ENCODE results near the gene VANGL1. TPM values are rescaled to one million over a fixed set of nuclear protein-coding genes. Genes with fewer than 3 reads are reported as not detected.
A peak's percentile ranks its signal among the peaks of the same experiment; 100 is the strongest.

Gene VANGL1
- total RNA-seq, 1 experiment from 2014 or later, result 10.5 TPM

DNA sequence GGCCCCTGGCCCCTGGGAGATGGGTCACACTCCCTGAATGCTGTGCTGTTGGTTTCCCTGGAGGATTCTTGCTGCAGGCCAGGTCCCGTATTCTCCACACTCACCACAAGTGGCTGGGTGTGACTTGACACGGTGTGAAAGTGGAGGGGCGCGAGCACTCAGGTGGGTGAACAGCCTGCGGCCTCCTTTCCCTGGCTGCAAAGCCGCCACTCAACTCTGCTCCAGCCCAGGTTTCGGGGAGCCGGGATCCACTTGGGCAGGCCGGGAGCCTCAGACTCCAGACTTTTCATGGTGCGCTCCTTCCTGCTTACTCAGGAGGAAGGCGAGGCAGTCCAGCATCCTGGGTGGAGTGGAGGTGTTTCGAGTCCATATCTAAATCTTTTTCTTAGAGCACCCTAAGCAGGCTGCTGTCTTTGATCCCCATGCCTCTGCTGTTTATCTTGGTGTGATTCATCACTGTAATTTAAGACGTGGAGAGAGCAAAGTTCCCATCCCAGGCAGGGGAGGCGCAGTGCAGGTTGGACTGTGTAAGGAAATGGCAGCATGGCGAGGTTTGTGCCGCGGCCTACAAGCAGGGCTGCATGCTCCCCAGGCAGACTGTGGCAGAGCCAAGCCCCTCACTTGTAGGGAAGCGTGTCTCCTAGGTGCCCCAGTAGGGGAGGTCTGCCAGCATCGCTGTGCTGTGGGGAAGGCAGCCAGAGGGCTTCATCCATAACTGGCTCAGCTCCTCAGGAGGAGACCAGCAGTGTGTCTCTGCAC, 29.6 kb downstream of the VANGL1 start:
- BruUV-seq (replicated peaks), result no TSS peak
- DNase-seq (ENCODE audit: unreplicated experiment), result peak; percentile 34
- POLR2A ChIA-PET, result interaction anchor here (0.6 kb wide), 1 partner anchor 67 kb away, joined by 3 read pairs; no protein-coding TSS in a partner anchor
- TF ChIP-seq, protein P1, sequence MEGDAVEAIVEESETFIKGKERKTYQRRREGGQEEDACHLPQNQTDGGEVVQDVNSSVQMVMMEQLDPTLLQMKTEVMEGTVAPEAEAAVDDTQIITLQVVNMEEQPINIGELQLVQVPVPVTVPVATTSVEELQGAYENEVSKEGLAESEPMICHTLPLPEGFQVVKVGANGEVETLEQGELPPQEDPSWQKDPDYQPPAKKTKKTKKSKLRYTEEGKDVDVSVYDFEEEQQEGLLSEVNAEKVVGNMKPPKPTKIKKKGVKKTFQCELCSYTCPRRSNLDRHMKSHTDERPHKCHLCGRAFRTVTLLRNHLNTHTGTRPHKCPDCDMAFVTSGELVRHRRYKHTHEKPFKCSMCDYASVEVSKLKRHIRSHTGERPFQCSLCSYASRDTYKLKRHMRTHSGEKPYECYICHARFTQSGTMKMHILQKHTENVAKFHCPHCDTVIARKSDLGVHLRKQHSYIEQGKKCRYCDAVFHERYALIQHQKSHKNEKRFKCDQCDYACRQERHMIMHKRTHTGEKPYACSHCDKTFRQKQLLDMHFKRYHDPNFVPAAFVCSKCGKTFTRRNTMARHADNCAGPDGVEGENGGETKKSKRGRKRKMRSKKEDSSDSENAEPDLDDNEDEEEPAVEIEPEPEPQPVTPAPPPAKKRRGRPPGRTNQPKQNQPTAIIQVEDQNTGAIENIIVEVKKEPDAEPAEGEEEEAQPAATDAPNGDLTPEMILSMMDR (IDR thresholded peaks at IDR 0.05; ENCODE audit: unreplicated experiment), result no peak
- Mint-ChIP-seq H3K27ac (ENCODE audit: low read depth, unreplicated experiment) (peak overlapping the region; percentile 54), H3K9me3 (ENCODE audit: unreplicated experiment) (peaks cover 8% of the 10 kb centered on the region), H3K27me3 (ENCODE audit: insufficient read depth, unreplicated experiment) (no peaks in the 10 kb centered on the region), H3K4me1 (ENCODE audit: insufficient read depth, unreplicated experiment) (peaks cover 17% of the 10 kb centered on the region), H3K4me3 (ENCODE audit: unreplicated experiment) (no peak overlapping the region), H3K36me3 (ENCODE audit: insufficient read depth, unreplicated experiment) (peaks cover 15% of the 10 kb centered on the region)
- intact Hi-C loops (cut with micrococcal nuclease), result no loop called here
- CTCF ChIA-PET, result interaction anchor here (2.9 kb wide), 1 partner anchor 36 kb away, joined by 19 read pairs; no protein-coding TSS in a partner anchor

DNA sequence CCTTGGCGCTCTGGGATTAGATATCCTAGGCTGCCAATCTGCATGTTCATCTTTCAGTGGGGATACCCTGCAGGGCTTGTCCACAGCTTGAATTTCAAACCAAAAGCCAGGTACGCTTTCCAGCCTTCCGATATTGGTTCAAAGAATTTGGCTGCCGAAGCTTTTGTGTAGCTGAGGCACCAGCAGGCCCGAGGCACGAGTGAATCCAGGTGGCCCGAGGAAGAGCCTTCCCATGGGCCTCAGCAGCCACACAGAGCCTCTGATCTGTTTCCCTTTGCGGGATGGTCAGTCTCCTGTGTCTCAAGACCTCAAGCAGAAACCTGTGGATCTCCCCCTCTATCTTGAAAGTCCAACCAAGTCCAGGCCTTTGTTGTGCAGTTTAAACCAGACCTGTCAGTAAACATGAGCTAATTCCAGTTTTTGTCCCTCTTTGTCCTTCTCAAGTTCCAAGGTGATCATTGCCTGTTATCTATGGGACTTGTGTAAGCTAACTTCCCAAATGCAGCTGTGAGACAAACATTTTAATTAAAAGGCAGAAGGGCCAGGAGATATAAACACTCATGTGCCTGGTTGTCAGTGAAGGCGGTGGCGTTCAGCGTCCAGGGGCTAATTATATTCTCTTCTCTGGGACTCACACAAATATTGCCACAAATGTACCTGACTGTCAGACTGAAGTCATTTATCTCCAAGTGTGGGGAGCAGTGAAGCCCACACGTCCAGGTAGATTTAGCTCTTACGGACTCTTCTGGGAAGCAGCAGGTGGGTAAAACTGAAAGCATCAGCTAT, 30.6 kb downstream of the VANGL1 start:
- Mint-ChIP-seq H3K9me3 (ENCODE audit: unreplicated experiment) (peaks cover 8% of the 10 kb centered on the region), H3K36me3 (ENCODE audit: insufficient read depth, unreplicated experiment) (peaks cover 15% of the 10 kb centered on the region), H3K4me1 (ENCODE audit: insufficient read depth, unreplicated experiment) (peaks cover 17% of the 10 kb centered on the region), H3K4me3 (ENCODE audit: unreplicated experiment) (no peak overlapping the region), H3K27ac (ENCODE audit: low read depth, unreplicated experiment) (no peak overlapping the region), H3K27me3 (ENCODE audit: insufficient read depth, unreplicated experiment) (no peaks in the 10 kb centered on the region)
- ChIA-PET CTCF (interaction anchor here (1.3 kb wide), 1 partner anchor 34 kb away, joined by 4 read pairs; no protein-coding TSS in a partner anchor), POLR2A (no interaction called here)
- BruUV-seq (replicated peaks), result no TSS peak
- TF ChIP-seq, protein P1 (IDR thresholded peaks at IDR 0.05; ENCODE audit: unreplicated experiment), result no peak
- no peak for DNase-seq (ENCODE audit: unreplicated experiment)
- intact Hi-C loops (cut with micrococcal nuclease), result no loop called here

DNA sequence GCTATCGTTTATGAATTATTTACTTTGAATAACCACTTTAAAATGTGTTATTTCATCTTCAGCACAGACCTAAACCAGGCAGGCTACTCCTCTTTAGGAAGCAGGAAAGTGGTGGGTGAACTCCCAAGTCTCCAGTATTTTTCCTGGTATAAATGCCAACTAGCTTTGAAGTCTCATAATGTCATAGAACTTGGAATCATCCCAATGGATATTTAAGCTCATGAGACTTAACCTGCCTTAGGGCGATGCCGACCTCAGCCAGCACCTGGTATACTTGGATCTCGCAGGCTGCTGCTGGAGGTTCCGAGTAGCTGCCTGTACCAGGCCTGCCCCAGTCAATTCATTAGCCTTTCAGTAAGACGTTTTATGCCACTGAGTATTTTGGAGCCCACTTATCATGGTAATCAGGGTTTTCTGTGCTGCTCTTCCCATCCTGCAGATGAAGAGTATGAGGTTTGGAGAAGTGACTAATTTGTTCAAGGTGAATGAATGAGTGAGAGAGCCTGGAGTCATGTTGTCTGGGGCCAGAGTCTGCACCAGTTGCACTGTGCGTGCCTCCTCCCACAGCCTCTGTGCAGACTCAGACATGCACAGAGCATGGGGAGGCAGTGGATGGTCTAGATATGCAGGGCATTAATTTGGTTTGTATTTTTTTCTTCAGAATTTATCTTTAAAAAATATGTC, 34.9 kb downstream of the VANGL1 start:
- H3K27ac Mint-ChIP-seq (ENCODE audit: low read depth, unreplicated experiment), result no peak overlapping the region
- POLR2A ChIA-PET, result no interaction called here

More for the DNA sequence above, 34.9 kb downstream of the VANGL1 start:
- no peaks in the 10 kb centered on the region for H3K27me3 Mint-ChIP-seq (ENCODE audit: insufficient read depth, unreplicated experiment)
- H3K9me3 Mint-ChIP-seq (ENCODE audit: unreplicated experiment), result no peaks in the 10 kb centered on the region
- peaks cover 13% of the 10 kb centered on the region for H3K36me3 Mint-ChIP-seq (ENCODE audit: insufficient read depth, unreplicated experiment)
- H3K4me1 Mint-ChIP-seq (ENCODE audit: insufficient read depth, unreplicated experiment), result peaks cover 18% of the 10 kb centered on the region
- intact Hi-C loops (cut with micrococcal nuclease), result no loop called here
- CTCF ChIA-PET, result interaction anchor here (1.6 to 2.2 kb wide), 2 partner anchors 30 to 88 kb away, joined by 6 to 13 read pairs; no protein-coding TSS in a partner anchor
- H3K4me3 Mint-ChIP-seq (ENCODE audit: unreplicated experiment), result no peak overlapping the region
- BruUV-seq (replicated peaks), result no TSS peak
- TF ChIP-seq, protein P1 (IDR thresholded peaks at IDR 0.05; ENCODE audit: unreplicated experiment), result no peak
- no peak for DNase-seq (ENCODE audit: unreplicated experiment)

Data from MCF 10A (cell line).